GM12892 (cell line): Measurements from ENCODE around the gene MMS22L.
A peak's percentile ranks its signal among the peaks of the same experiment; 100 is the strongest.

ENCODE experiments used
- DNase-seq: peaks from one replicate; pipeline ENCODE4 v3.0.0; 2011; ENCODE audit not compliant: insufficient read length
- FAIRE-seq: peaks from 2 replicates; lab custom pipeline; 2011; peaks lifted over from hg19 to GRCh38; lab: Jason Lieb, UNC
- POLR2A ChIP-seq: IDR thresholded peaks from 2 replicates; pipeline ENCODE4 v1.6.1; 2011; ENCODE audit warnings: low read depth, low read length, control low read depth
- POLR2AphosphoS5 ChIP-seq: IDR thresholded peaks from 2 replicates; pipeline ENCODE4 v1.6.1; 2011; ENCODE audit warnings: low read depth, low read length, control low read depth
- TAF1 ChIP-seq: IDR thresholded peaks from 2 replicates; pipeline ENCODE4 v1.6.1; 2011; ENCODE audit warnings: low read depth, mild to moderate bottlenecking, control low read depth, low read length, borderline replicate concordance

The MMS22L gene

GRCh38 chr6:97291896-97292295 is 8.9 kb upstream of the MMS22L start:
- FAIRE-seq (no peak), DNase-seq (no peak)
- TF ChIP-seq POLR2A (no peak), POLR2AphosphoS5 (no peak), TAF1 (no peak)

GRCh38 chr6:97289332-97289731 is 6.3 kb upstream of the MMS22L start:
- FAIRE-seq (no peak), DNase-seq (no peak)
- no peak for TF ChIP-seq TAF1
- no peak for TF ChIP-seq POLR2A
- no peak for TF ChIP-seq POLR2AphosphoS5

DNA sequence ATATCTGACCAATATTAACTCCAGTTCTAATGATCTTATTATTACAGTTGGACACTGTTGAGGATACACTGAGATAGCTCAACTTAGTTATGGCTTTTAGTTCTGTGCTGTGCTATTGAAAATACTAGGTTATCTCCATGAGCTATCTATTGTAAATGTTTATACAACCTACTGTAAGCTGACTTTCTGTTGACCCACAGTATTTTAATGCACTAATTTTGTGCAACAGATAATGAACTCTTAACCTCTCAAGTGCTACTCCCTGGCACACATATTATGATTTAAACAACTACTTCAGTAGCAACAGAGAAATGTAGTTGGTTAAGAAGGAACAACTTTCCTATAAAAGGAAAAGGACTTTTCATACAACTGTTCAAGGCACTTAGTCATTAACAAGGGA is 5.2 kb upstream of the MMS22L start:
- FAIRE-seq: no peak
- no peak for DNase-seq
- TF ChIP-seq TAF1 (no peak), POLR2AphosphoS5 (no peak), POLR2A (no peak)

DNA sequence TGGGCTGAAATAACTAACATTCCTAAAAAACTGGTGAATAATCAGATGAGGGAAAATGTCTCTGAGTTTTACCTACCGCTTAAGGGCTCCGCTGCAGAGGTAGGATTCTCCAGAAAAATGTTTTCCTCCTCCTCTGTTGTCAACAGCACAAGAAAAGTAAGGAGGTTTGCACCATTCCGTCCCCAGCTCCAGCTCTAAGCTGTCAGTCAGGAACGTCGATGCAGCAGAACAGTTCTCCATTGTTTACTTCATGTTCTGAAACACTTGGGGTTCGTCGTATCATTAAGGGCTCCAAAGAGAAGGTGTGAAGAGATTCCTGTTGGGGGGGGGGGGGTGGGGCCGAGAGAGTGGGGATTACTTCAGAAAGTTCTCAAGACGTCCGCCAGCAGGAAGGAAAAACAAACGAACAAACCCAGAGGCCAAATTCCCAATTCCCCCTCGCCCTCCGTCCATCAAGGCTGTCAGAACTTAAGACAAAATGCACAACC is 734 bp downstream of the MMS22L start:
- DNase-seq (no peak), FAIRE-seq (no peak)
- TF ChIP-seq TAF1 (no peak), POLR2AphosphoS5 (no peak), POLR2A (no peak)

DNA sequence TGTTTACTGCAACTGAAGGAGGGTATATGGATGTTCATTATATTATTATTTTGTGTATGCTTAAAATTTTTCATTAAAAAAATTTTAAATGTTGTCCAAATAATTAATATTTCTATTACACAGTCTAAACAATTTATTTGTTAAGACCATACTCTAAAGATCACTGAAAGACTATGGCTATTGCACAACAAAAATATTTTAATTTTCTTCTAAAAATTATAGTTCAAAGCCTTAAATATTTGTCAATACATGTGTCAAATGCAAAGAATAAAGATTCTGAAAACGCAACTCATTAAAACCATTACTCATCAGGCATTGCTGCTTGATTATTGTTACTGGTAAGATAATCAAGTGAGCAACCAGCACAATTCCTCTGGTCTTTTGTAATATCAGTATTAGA is 2.2 kb downstream of the MMS22L start:
- no peak for FAIRE-seq
- TF ChIP-seq POLR2A (no peak), TAF1 (no peak), POLR2AphosphoS5 (no peak)
- DNase-seq: no peak

GRCh38 chr6:97275804-97276203 is 7.2 kb downstream of the MMS22L start:
- FAIRE-seq (no peak), DNase-seq (no peak)
- TF ChIP-seq POLR2A (no peak), POLR2AphosphoS5 (no peak), TAF1 (no peak)

DNA sequence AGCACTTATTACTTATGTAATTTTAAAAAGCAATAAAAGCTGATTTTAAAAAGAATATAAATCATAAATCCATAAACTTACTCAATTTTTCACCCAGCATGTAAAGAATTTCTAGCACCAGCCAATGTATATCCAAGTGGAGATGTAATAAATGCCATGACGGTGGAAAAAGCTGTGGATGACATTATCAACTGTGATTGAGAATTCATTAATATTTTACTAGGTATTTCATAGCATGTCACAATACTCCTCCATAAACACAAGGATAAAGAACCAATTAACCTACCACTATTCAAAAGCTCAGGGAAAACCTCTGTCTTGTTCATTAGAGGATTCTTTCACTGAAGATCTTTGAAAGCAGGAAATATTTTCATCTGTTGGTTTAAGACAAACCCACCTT is 13.2 kb downstream of the MMS22L start:
- FAIRE-seq (no peak), DNase-seq (no peak)
- TF ChIP-seq POLR2A (no peak), TAF1 (no peak), POLR2AphosphoS5 (no peak)

- DNase-seq: no peak
- FAIRE-seq: no peak
- TF ChIP-seq POLR2A (no peak), TAF1 (no peak), POLR2AphosphoS5 (no peak)
Measured at GRCh38 chr6:97262676-97263075, 20.3 kb downstream of the MMS22L start.

GRCh38 chr6:97246842-97247241 is 36.2 kb downstream of the MMS22L start:
- DNase-seq: no peak

GRCh38 chr6:97240222-97240621 is 42.8 kb downstream of the MMS22L start:
- no peak for FAIRE-seq
- no peak for DNase-seq
- TF ChIP-seq POLR2A (no peak), POLR2AphosphoS5 (no peak), TAF1 (no peak)

More at GRCh38 chr6:97246842-97247241, 36.2 kb downstream of the MMS22L start:
- FAIRE-seq: no peak
- no peak for TF ChIP-seq POLR2AphosphoS5
- no peak for TF ChIP-seq TAF1
- no peak for TF ChIP-seq POLR2A

DNA sequence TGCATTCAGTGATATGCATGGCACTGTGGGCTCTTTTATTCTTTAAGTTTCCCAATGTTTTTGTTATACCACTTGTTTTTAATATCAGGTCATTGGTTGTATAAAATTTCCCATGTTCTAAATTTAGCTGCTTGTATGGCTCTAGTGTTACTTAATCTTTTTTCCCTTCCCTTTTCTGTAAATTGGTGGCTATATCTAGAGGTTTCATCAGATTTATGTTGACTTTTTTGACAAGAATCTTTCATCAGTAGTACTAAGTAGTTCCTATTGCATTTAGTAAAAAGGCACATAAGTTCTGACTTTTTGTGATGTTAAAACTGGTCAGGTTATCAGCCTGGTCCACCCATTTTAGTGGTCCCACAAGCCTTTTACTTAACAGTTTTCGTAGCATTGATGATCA is 51.1 kb downstream of the MMS22L start:
- no peak for DNase-seq
- no peak for FAIRE-seq
- TF ChIP-seq POLR2A: no peak
- no peak for TF ChIP-seq POLR2AphosphoS5
- no peak for TF ChIP-seq TAF1

DNA sequence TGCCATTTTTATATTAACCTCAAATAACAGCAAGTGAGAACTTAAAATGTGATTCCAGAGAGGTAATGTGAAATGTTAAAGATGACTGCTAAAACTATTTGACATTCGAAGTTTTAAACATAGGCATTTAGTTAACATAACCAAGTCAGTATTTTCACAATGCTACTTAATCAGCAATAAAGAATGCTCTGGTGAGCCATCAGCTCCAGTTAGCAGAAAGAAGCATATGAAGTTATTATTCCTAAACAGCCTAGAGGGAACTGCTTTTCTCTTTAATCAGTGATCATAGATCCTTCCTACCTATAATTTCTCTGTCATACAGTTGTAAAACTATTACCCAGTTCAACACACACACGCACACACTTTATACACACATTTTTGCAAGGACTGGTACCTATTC is 60.1 kb downstream of the MMS22L start:
- DNase-seq (no peak), FAIRE-seq (peak; percentile 65)
- TF ChIP-seq TAF1: no peak
- no peak for TF ChIP-seq POLR2A
- no peak for TF ChIP-seq POLR2AphosphoS5
